CD8-positive, alpha-beta memory T cell (primary cell): ENCODE results near the gene LAMTOR2. TPM values are rescaled to one million over a fixed set of nuclear protein-coding genes. Genes with fewer than 3 reads are reported as not detected.

Experiments used
- polyA plus RNA-seq: library from polyadenylated mRNA; unstranded; fragments of 300-500 nt; fragmentation: Illumina TruSeq; gene quantifications from one replicate; pipeline ENCODE4 v1.2.3, GENCODE V29; 2021
- total RNA-seq, 2 experiments: library from RNA; stranded (reverse); gene quantifications; one replicate each; pipeline ENCODE4 v1.2.3, GENCODE V29; 2021

LAMTOR2 gene
- total and polyA plus RNA-seq, 3 experiments from 2014 or later: 61.9 to 134 (median 67.4) TPM

Other genes starting within 250 kb of the LAMTOR2 start
- gene GON4L, start 197.6 kb upstream of the LAMTOR2 start, total RNA-seq: 10 to 100 TPM; 53.3 to 60.8 TPM
- 42.9 TPM for gene GON4L, start 197.6 kb upstream of the LAMTOR2 start, polyA plus RNA-seq
- 10 to 100 TPM; 22.7 TPM for gene SYT11, start 195.2 kb upstream of the LAMTOR2 start, total RNA-seq
- 19.3 TPM for gene SYT11, start 195.2 kb upstream of the LAMTOR2 start, polyA plus RNA-seq
- 10 to 100 TPM; 13.7 to 16.9 TPM for gene RIT1, start 143.4 kb upstream of the LAMTOR2 start, total RNA-seq
- gene RIT1, start 143.4 kb upstream of the LAMTOR2 start, polyA plus RNA-seq: 17.7 TPM
- gene KHDC4, start 120.4 kb upstream of the LAMTOR2 start, total RNA-seq: 10 to 100 TPM; 58.8 to 61.2 TPM
- gene KHDC4, start 120.4 kb upstream of the LAMTOR2 start, polyA plus RNA-seq: 8.2 TPM
- not detected for gene RXFP4, start 113.1 kb upstream of the LAMTOR2 start, total RNA-seq
- gene RXFP4, start 113.1 kb upstream of the LAMTOR2 start, polyA plus RNA-seq: 0.29 TPM
- 100 to 1,000 TPM; 168 to 176 TPM for gene ARHGEF2, start 76.2 kb upstream of the LAMTOR2 start, total RNA-seq
- gene ARHGEF2, start 76.2 kb upstream of the LAMTOR2 start, polyA plus RNA-seq: 18.8 TPM
- gene SSR2, start 33.8 kb upstream of the LAMTOR2 start, total RNA-seq: 100 to 1,000 TPM; 187 to 190 TPM
- gene SSR2, start 33.8 kb upstream of the LAMTOR2 start, polyA plus RNA-seq: 380 TPM
- 10 to 100 TPM; 59.4 to 61.9 TPM for gene UBQLN4, start 984 bp upstream of the LAMTOR2 start, total RNA-seq
- 15.6 TPM for gene UBQLN4, start 984 bp upstream of the LAMTOR2 start, polyA plus RNA-seq
- not detected for gene RAB25, start 6.4 kb downstream of the LAMTOR2 start, total RNA-seq
- gene RAB25, start 6.4 kb downstream of the LAMTOR2 start, polyA plus RNA-seq: 0.76 TPM
- gene MEX3A, start 27.7 kb downstream of the LAMTOR2 start, total RNA-seq: 1 to 10 TPM in 1 of 2 experiments, under 1 TPM in 1; 0.24 to 1.0 TPM
- not detected for gene MEX3A, start 27.7 kb downstream of the LAMTOR2 start, polyA plus RNA-seq
- 100 to 1,000 TPM; 325 to 335 TPM for gene LMNA, start 59.9 kb downstream of the LAMTOR2 start, total RNA-seq
- gene LMNA, start 59.9 kb downstream of the LAMTOR2 start, polyA plus RNA-seq: 13.9 TPM
- 10 to 100 TPM; 21.6 to 23.0 TPM for gene SEMA4A, start 98.8 kb downstream of the LAMTOR2 start, total RNA-seq
- gene SEMA4A, start 98.8 kb downstream of the LAMTOR2 start, polyA plus RNA-seq: 10.7 TPM
- 10 to 100 TPM; 30.8 to 32.4 TPM for gene SLC25A44, start 139.3 kb downstream of the LAMTOR2 start, total RNA-seq
- 21.4 TPM for gene SLC25A44, start 139.3 kb downstream of the LAMTOR2 start, polyA plus RNA-seq
- 10 to 100 TPM; 85.9 to 88.3 TPM for gene PMF1, start 158.2 kb downstream of the LAMTOR2 start, total RNA-seq
- 83.3 TPM for gene PMF1, start 158.2 kb downstream of the LAMTOR2 start, polyA plus RNA-seq
- gene BGLAP, start 187.4 kb downstream of the LAMTOR2 start, total RNA-seq: 1 to 10 TPM in 1 of 2 experiments, under 1 TPM in 1; 0.97 to 1.5 TPM
- not detected for gene BGLAP, start 187.4 kb downstream of the LAMTOR2 start, polyA plus RNA-seq
- gene PAQR6, start 193.3 kb downstream of the LAMTOR2 start, total RNA-seq: 1 to 10 TPM; 1.9 TPM
- 0.53 TPM for gene PAQR6, start 193.3 kb downstream of the LAMTOR2 start, polyA plus RNA-seq
- 100 to 1,000 TPM; 110 to 117 TPM for gene SMG5, start 228.0 kb downstream of the LAMTOR2 start, total RNA-seq
- gene SMG5, start 228.0 kb downstream of the LAMTOR2 start, polyA plus RNA-seq: 27.3 TPM
- gene TMEM79, start 229.5 kb downstream of the LAMTOR2 start, total RNA-seq: 10 to 100 TPM; 10.8 to 11.2 TPM
- gene TMEM79, start 229.5 kb downstream of the LAMTOR2 start, polyA plus RNA-seq: 5.6 TPM
- gene GLMP, start 240.9 kb downstream of the LAMTOR2 start, total RNA-seq: 10 to 100 TPM; 19.5 to 20.9 TPM
- 18.9 TPM for gene GLMP, start 240.9 kb downstream of the LAMTOR2 start, polyA plus RNA-seq
- gene VHLL, start 244.5 kb downstream of the LAMTOR2 start, total RNA-seq: under 1 TPM in 1 of 2 experiments, not detected in 1; 0.35 TPM
- gene VHLL, start 244.5 kb downstream of the LAMTOR2 start, polyA plus RNA-seq: not detected